Endodermal cell (in vitro differentiated cells): ENCODE data around the gene SMYD3. TPM values are rescaled to one million over a fixed set of nuclear protein-coding genes. Genes with fewer than 3 reads are reported as not detected.

Experiments
- DNase-seq: peaks from one replicate; pipeline ENCODE4 v3.0.0-alpha.2; 2017
- H3K27ac ChIP-seq: 2 replicates; pipeline ENCODE4 v1.5.1; 2013; ENCODE audit warnings: mild to moderate bottlenecking, low read depth, low read length, moderate library complexity
- H3K27me3 ChIP-seq: 2 replicates; pipeline ENCODE4 v1.6.1; 2013; ENCODE audit warnings: mild to moderate bottlenecking, low read length, moderate library complexity; ENCODE audit not compliant: insufficient read depth, control insufficient read depth, poor library complexity, severe bottlenecking
- H3K36me3 ChIP-seq: 2 replicates; pipeline ENCODE4 v1.7.0; 2013; ENCODE audit warnings: mild to moderate bottlenecking, low read length, moderate library complexity; ENCODE audit not compliant: control insufficient read depth, insufficient read depth
- H3K4me1 ChIP-seq: one replicate; pipeline ENCODE4 v1.7.0; 2013; ENCODE audit warnings: low read length; ENCODE audit not compliant: control insufficient read depth, insufficient read depth
- H3K4me3 ChIP-seq: 2 replicates; pipeline ENCODE4 v1.5.1; 2013; ENCODE audit warnings: mild to moderate bottlenecking, low read length, moderate library complexity
- H3K9ac ChIP-seq: 2 replicates; pipeline ENCODE4 v1.6.1; 2013; ENCODE audit warnings: mild to moderate bottlenecking, low read length, moderate library complexity; ENCODE audit not compliant: poor library complexity, severe bottlenecking; ENCODE audit errors: extremely low read depth
- H3K9me3 ChIP-seq: 2 replicates; pipeline ENCODE4 v1.6.1; 2013; ENCODE audit warnings: mild to moderate bottlenecking, low read length, moderate library complexity; ENCODE audit not compliant: control insufficient read depth
- H3K27ac Mint-ChIP-seq: 2 replicates; pipeline ENCODE4 v1.8.0; 2020; ENCODE audit warnings: mixed read lengths
- H3K27me3 Mint-ChIP-seq: 2 replicates; pipeline ENCODE4 v1.8.0; 2021; ENCODE audit warnings: mild to moderate bottlenecking, mixed read lengths; ENCODE audit not compliant: insufficient read depth
- H3K36me3 Mint-ChIP-seq: 2 replicates; pipeline ENCODE4 v1.8.0; 2020; ENCODE audit warnings: low read depth, mixed read lengths
- H3K4me1 Mint-ChIP-seq: 2 replicates; pipeline ENCODE4 v1.8.0; 2020; ENCODE audit warnings: mixed read lengths
- H3K4me3 Mint-ChIP-seq: 2 replicates; pipeline ENCODE4 v1.8.0; 2020; ENCODE audit warnings: mild to moderate bottlenecking, moderate library complexity, mixed read lengths
- H3K9me3 Mint-ChIP-seq: 2 replicates; pipeline ENCODE4 v1.8.0; 2020; ENCODE audit warnings: mild to moderate bottlenecking, mixed read lengths
- CTCF ChIP-seq: fragments of 200-600 bp; sonication (generic); conservative IDR thresholded peaks from 2 replicates; pipeline ENCODE4 v1.5.0; 2021; ENCODE audit warnings: antibody characterized with exemption, mild to moderate bottlenecking
- WGBS, 2 experiments: methylation state at CpG; one replicate each; pipeline versions ENCODE4 v1.1.5 to v1.1.7; 2013; ENCODE audit warnings: missing lambda C conversion rate in 2 of 2, mixed read lengths in 1 of 2; ENCODE audit not compliant: insufficient coverage in 1 of 2, insufficient read length in 1 of 2; 5-methylcytosine and 5-hydroxymethylcytosine counted together
- total RNA-seq, 2 donors: library from RNA; stranded (reverse); fragmentation: NEBNext Ultra II Directional in 1 of 2; extraction: Animal tissue kit (Norgen Biotek cat#: 25700) in 1 of 2; gene quantifications; 2 replicates in 1 of 2; 3 replicates in 1 of 2; pipeline ENCODE4 v1.2.1, GENCODE V29; 2021

Gene SMYD3
- total RNA-seq, 2 donors from 2014 or later, result 32.3 to 45.8 TPM

- H3K4me1 Mint-ChIP-seq, result peaks cover 29% of the 10 kb centered on the region
- TF ChIP-seq CTCF, result no peak
Measured at GRCh38 chr1:245765230-245766000, 741.7 kb downstream of the SMYD3 start.

GRCh38 chr1:245763873-245764331 lies 743.2 kb downstream of the SMYD3 start:
- Mint-ChIP-seq H3K36me3 (no peaks in the 10 kb centered on the region), H3K9me3 (no peaks in the 10 kb centered on the region), H3K4me1 (peaks cover 22% of the 10 kb centered on the region), H3K4me3 (no peak overlapping the region), H3K27ac (no peak overlapping the region), H3K27me3 (peaks cover 51% of the 10 kb centered on the region)
- H3K9ac ChIP-seq, result no peak overlapping the region
- DNase-seq, result no peak
- H3K4me3 ChIP-seq, result no peak overlapping the region
- no peaks in the 10 kb centered on the region for H3K36me3 ChIP-seq
- H3K27ac ChIP-seq, result no peak overlapping the region
- peaks cover 6% of the 10 kb centered on the region for H3K4me1 ChIP-seq
- H3K27me3 ChIP-seq, result peaks cover 15% of the 10 kb centered on the region
- H3K9me3 ChIP-seq, result no peaks in the 10 kb centered on the region
- no peak for TF ChIP-seq CTCF
- WGBS, 2 experiments, result 76 to 90% methylated on average over 4 to 5 of the region's 5 CpGs

More at GRCh38 chr1:245765230-245766000, 741.7 kb downstream of the SMYD3 start:
- H3K27ac ChIP-seq, result no peak overlapping the region
- Mint-ChIP-seq H3K4me3 (no peak overlapping the region), H3K27ac (no peak overlapping the region), H3K27me3 (peaks cover 46% of the 10 kb centered on the region), H3K36me3 (no peaks in the 10 kb centered on the region), H3K9me3 (no peaks in the 10 kb centered on the region)
- no peaks in the 10 kb centered on the region for H3K36me3 ChIP-seq
- no peaks in the 10 kb centered on the region for H3K9me3 ChIP-seq
- peaks cover 10% of the 10 kb centered on the region for H3K27me3 ChIP-seq
- no peak overlapping the region for H3K9ac ChIP-seq
- H3K4me3 ChIP-seq, result no peak overlapping the region
- H3K4me1 ChIP-seq, result peaks cover 6% of the 10 kb centered on the region
- DNase-seq, result no peak
- 92 to 95% methylated on average over 9 to 10 of the region's 10 CpGs for WGBS, 2 experiments

- 82 to 88% methylated on average over 14 to 19 of the region's 19 CpGs for WGBS, 2 experiments
- Histone ChIP-seq H3K4me1 (peaks cover 6% of the 10 kb centered on the region), H3K27ac (no peak overlapping the region), H3K9me3 (no peaks in the 10 kb centered on the region), H3K9ac (no peak overlapping the region), H3K36me3 (no peaks in the 10 kb centered on the region), H3K4me3 (no peak overlapping the region), H3K27me3 (peaks cover 15% of the 10 kb centered on the region)
- Mint-ChIP-seq H3K27me3 (peaks cover 46% of the 10 kb centered on the region), H3K27ac (no peak overlapping the region), H3K36me3 (no peaks in the 10 kb centered on the region), H3K9me3 (no peaks in the 10 kb centered on the region), H3K4me1 (peaks cover 22% of the 10 kb centered on the region), H3K4me3 (peak overlapping the region; percentile 2)
- no peak for TF ChIP-seq CTCF
- DNase-seq, result no peak
Measured at GRCh38 chr1:245762396-245762910, 744.6 kb downstream of the SMYD3 start.
